Pons (tissue), 1 donor: ENCODE measurements around the gene CELA3B.
"Not testable (repeated sequence)": the region's sequence is repeated elsewhere in the genome, so short reads cannot be mapped to it uniquely, and the experiment has no call there.

Source experiments
- DNase-seq: peaks from one replicate; pipeline ENCODE4 v3.0.0-alpha.2; 2016; ENCODE audit warnings: low spot score

The CELA3B gene

DNA sequence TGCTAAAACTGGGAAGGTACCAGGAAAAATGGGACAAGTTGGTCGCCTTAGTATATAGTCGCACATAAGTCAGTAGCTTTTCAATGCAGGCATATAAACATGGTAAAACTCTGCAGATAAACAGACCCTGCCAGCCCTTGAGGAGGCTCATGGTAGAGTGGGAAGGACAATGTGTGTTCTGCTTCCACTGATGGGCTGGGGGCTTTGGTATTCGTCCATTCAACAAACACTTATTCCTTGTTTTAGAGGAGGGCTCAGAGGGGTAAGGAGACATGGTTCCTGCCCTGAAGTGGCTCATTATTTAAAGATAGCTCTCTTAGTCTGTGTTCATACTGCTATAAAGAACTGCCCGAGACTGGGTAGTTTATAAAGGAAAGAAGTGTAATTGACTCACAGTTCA is 35.9 kb downstream of the CELA3B start:
- DNase-seq = not testable (repeated sequence)

DNA sequence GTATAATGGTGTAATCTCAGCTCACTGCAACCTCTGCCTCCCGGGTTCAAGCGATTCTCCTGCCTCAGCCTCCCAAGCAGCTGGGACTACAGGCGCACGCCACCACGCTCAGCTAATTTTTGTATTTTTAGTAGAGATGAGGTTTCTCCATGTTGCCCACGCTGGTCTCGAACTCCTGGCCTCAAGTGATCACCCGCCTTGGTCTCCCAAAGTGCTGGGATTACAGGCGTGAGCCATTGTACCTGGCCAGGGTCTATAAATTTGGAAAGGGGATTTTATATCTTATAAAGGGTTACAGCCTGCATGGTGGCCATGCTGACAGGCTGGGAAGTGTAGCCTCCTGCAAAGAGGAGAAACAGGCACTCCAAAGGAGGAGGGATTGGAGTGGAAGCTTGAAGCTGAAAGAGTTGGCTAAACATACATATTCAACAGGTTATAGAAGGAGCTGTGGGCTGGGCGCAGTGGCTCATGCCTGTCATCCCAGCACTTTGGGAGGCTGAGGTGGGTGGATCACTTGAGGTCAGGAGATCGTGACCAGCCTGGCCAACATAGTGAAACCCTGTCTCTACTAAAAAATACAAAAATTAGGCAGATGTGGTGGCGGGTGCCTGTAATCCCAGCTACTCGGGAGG is 37.9 kb downstream of the CELA3B start:
- DNase-seq = not testable (repeated sequence)

- DNase-seq = no peak
Measured at GRCh38 chr1:22018583-22019559, 42.0 kb downstream of the CELA3B start.

DNA sequence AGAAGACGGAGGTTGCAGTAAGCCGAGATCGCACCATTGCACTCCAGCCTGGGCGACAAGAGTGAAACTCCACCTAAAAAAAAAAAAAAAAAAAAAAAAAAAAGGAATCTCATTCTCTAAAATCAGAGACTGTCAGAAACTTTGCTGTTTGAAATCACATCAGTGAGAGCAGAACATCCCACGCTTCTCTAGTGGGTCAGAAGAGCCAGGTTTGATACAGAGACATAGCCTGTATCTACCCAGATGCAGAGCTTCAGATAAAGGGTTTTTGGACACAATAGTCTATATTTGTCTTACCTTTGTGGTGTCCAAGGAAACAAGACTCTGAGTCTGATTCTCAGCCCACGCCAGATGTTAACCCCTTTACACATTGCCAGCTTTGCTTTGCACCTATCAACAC is 44.2 kb downstream of the CELA3B start:
- DNase-seq = no peak

- peak; percentile 85 for DNase-seq
Measured at GRCh38 chr1:22024485-22025367, 47.9 kb downstream of the CELA3B start.

GRCh38 chr1:22025368-22026155 is 48.7 kb downstream of the CELA3B start:
- DNase-seq = peak; percentile 53

DNA sequence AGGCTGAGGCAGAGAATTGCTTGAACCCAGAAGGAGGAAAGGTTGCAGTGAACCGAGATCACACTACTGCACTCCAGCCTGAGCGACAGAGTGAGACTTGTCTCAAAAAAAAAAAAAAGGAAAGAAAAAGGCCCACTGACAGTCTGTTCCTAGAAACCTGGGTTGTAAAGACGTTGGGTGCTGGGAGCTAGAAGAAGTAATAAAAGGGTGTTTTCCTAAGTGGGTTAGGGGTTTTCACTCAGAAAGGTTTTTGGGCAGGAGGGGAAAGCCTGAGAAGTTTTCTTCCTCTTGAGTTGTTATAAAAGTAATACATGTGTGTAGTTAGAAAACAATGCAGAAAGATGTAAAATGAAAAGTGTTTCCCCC is 50.1 kb downstream of the CELA3B start:
- no peak for DNase-seq

GRCh38 chr1:22030057-22030456 is 53.2 kb downstream of the CELA3B start:
- no peak for DNase-seq

DNA sequence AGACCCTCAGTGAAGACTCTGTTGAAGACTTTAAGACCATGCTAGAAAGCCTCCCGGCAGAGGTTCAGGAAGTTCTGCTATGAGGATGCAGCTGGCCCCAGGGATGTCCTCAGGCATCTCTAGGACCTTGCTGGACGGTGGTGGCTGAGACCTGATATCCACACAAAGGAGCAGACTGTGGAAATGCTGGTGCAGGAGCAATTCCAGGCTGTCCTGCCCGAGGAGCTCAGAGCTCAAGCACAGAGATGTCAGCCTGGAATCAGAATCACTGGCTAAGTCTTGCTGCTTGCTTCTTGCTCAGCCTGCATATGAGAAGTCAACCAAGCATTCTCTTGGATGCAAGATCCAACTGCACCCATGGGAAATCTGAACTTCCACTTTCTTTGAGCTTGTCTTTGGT is 53.7 kb downstream of the CELA3B start:
- DNase-seq = no peak

- no peak for DNase-seq
Measured at GRCh38 chr1:22031214-22031962, 54.6 kb downstream of the CELA3B start.

DNA sequence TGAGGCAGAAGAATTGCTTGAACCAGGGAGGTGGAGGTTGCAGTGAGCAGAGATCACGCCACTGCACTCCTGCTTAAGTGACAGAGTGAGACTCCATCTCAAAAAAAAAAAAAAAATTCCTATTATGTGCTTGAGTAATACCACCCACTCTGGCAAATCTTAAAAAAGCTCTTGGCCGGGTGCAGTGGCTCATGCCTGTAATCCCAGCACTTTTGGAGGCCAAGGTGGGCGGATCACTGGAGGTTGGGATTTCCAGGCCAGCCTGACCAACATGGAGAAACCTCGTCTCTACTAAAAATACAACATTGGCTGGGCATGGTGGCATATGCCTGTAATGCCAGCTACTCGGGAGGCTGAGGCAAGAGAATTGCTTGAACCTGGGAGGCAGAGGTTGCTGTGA is 58.0 kb downstream of the CELA3B start:
- not testable (repeated sequence) for DNase-seq

DNA sequence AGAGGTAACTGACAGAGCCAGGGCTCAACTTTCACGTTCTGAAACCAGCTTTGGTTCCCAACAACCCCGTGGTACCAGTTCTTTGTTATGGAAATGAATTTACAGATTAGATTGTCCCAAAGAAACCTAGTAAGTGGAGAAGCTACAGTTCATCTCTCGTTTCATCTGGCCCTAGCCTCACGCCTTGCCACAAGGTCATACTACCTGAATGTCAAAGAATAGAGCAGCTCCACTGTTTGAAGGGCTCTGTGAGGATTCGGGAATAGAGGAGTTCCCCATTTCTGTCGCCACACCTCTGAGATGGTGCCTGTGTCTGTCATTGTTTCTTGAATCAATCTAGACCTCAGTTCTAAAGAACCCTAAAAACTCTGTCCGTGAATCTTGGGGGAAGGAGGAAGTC is 60.7 kb downstream of the CELA3B start:
- no peak for DNase-seq

DNA sequence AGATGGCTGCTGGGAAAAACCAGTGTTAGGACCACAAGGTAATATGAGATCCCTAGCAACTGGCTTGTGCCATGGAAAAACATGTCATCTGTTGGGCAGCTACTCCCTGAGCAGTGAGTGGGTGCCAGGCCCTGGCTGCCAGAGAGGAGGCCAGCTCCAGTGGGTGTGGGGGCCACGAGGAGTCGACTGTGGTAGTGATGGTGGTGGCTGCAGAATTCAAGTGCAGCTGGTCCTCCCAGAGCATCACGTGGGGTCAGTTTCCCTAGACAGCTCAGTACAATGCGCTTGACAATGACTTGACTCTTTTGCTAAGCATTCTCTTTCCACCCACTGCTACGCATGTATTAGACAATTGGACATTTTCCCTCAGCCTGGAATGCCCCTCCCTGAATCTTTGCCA is 61.2 kb downstream of the CELA3B start:
- DNase-seq = peak; percentile 90
